Mammary epithelial cell (primary cell): Measurements from ENCODE around the gene TFR2.

Experiments
- CTCF ChIP-seq, 2 donors: IDR thresholded peaks in 1 of 2; conservative IDR thresholded peaks in 1 of 2; 2 replicates each; pipeline ENCODE4 v1.5.1; 2011 to 2012; ENCODE audit warnings: inconsistent platforms in 2 of 2, low read length in 2 of 2, mild to moderate bottlenecking in 2 of 2, control low read depth in 1 of 2, low read depth in 1 of 2; ENCODE audit not compliant: insufficient read depth in 1 of 2; ENCODE audit errors: extremely low read depth in 1 of 2
- EZH2 ChIP-seq: IDR thresholded peaks from 2 replicates; pipeline ENCODE4 v1.6.1; 2012; ENCODE audit warnings: low read length, inconsistent platforms, borderline replicate concordance

DNA sequence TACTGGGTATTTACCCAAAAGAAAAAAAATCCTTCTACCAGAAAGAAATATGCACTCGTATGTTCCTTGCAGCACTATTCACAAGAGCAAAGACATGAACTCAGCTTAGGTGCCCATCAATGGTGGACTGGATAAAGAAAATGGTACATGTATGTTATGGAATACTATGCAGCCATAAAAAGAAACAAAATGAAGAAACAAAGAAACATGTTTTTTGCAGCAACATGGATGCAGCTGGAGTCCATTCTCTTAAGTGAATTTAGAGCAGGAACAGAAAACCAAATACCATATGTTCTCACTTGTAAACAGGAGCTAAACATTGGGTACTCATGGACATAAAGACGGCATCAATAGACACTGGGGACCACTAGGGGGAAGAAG is 26.7 kb upstream of the TFR2 start:
- TF ChIP-seq EZH2 (no peak), CTCF (conservative IDR thresholded peaks at IDR 0.05 in 1 of 2, IDR thresholded peaks at IDR 0.05 in 1 of 2; ENCODE audit: extremely low read depth in 1 of 2, insufficient read depth in 1 of 2, low read depth in 1 of 2, low read length in 2 of 2) (no peak)
